Chondrocyte (in vitro differentiated cells): ENCODE data around the gene RANBP3. TPM values are rescaled to one million over a fixed set of nuclear protein-coding genes. Genes with fewer than 3 reads are reported as not detected.

Experiments
- DNase-seq: peaks from one replicate; pipeline ENCODE4 v3.0.0; 2021; ENCODE audit warnings: mixed read lengths, low spot score
- H3K27ac Mint-ChIP-seq: one replicate; pipeline ENCODE4 v1.8.0; 2021; ENCODE audit warnings: mild to moderate bottlenecking, moderate library complexity, mixed read lengths; ENCODE audit not compliant: unreplicated experiment
- H3K27me3 Mint-ChIP-seq: 2 replicates; pipeline ENCODE4 v1.8.0; 2021; ENCODE audit warnings: low read depth, mixed read lengths
- H3K36me3 Mint-ChIP-seq: 2 replicates; pipeline ENCODE4 v1.8.0; 2021; ENCODE audit warnings: low read depth, mixed read lengths
- H3K4me1 Mint-ChIP-seq: 2 replicates; pipeline ENCODE4 v1.8.0; 2021; ENCODE audit warnings: low read depth, mild to moderate bottlenecking, mixed read lengths
- H3K4me3 Mint-ChIP-seq: one replicate; pipeline ENCODE4 v1.8.0; 2021; ENCODE audit warnings: mild to moderate bottlenecking, moderate library complexity, mixed read lengths; ENCODE audit not compliant: unreplicated experiment
- H3K9me3 Mint-ChIP-seq: 2 replicates; pipeline ENCODE4 v1.8.0; 2021; ENCODE audit warnings: low read depth, mixed read lengths
- CTCF ChIP-seq: fragments of 200-600 bp; sonication (generic); IDR thresholded peaks from 2 replicates; pipeline ENCODE4 v1.5.0; 2021; ENCODE audit warnings: antibody characterized with exemption, mild to moderate bottlenecking, moderate library complexity
- total RNA-seq: library from RNA; stranded (reverse); gene quantifications from 3 replicates; pipeline ENCODE4 v1.2.1, GENCODE V29; 2021

The RANBP3 gene
- total RNA-seq, 1 donor from 2014 or later = 53.5 TPM

- DNase-seq = no peak
- TF ChIP-seq CTCF = no peak
- Mint-ChIP-seq H3K9me3 (no peaks in the 10 kb centered on the region), H3K4me3 (no peak overlapping the region), H3K36me3 (no peaks in the 10 kb centered on the region), H3K27me3 (no peaks in the 10 kb centered on the region), H3K4me1 (peaks cover 14% of the 10 kb centered on the region), H3K27ac (no peak overlapping the region)
Observed at GRCh38 chr19:5907241-5907640, 70.7 kb downstream of the RANBP3 start.

DNA sequence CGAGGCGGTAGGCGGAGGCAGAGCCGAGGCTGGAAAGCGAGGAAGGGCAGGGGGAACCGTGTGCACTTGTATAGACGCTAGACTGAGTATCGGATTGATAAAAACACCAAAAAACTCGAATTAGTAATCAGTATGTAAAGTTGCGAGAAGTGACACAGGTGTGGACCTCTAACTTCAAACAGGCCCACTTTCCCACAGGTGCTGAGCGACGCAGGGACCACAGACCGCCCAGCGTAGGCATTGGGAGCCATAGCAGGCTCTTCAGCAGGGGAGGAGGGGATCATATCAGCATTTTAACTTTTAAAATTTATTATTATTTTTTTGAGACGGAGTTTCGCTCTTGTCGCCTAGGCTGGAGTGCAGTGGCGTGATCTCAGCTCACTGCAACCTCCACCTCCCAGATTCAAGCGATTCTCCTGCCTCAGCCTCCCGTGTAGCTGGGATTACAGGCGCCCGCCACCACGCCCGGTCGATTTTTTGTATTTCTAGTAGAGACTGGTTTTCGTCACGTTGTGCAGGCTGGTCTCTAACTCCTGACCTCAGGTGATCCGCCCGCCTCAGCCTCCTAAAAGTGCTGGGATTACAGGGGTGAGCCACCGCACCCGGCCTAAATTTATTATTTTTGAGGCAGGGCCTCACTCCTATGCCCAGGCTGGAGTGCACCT lies 72.7 kb downstream of the RANBP3 start:
- no peaks in the 10 kb centered on the region for H3K36me3 Mint-ChIP-seq
- peak overlapping the region; percentile 97 for H3K4me3 Mint-ChIP-seq
- no peak for DNase-seq
- H3K4me1 Mint-ChIP-seq = peaks cover 22% of the 10 kb centered on the region
- H3K27ac Mint-ChIP-seq = no peak overlapping the region
- H3K9me3 Mint-ChIP-seq = no peaks in the 10 kb centered on the region
- TF ChIP-seq CTCF = no peak
- no peaks in the 10 kb centered on the region for H3K27me3 Mint-ChIP-seq

DNA sequence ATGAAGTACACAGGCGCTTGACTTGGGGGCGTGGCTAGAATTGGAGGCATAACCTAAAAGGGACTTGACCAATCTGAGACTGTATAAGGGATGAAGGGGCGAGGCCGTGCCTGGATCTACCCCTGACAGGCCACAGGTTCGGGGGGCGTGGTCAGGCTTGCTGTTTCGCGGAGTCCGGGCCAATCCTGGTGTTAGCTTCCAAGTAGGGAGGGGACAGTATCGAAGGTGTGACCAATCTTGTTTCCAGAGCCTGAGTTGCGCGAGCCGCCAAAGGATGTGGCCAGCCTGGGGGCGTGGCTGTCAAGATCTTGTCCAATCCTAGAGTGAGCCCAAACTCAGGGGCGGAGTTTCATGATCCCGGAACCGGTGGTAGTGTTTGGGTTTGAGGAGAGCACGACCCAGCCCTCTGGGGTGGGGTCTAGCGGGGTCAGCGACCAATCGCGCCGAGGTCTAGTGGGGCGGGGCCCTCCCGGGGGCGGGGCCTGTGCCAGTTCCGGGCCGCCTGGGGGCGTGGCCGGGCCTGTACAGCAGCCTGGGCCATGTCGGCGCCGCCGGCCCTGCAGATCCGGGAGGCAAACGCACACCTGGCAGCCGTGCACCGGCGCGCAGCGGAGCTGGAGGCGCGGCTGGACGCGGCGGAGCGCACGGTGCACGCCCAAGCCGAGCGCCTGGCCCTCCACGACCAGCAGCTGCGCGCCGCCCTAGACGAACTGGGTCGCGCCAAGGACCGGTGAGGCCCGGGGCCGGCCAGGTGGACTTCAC lies 73.4 kb downstream of the RANBP3 start, which contains the start of gene VMAC:
VMAC (plus strand) TSS at position 521 of the 762 bp plus-strand sequence; CDS start at position 540, 19 bp downstream.
- Mint-ChIP-seq H3K4me1 (peaks cover 22% of the 10 kb centered on the region), H3K36me3 (no peaks in the 10 kb centered on the region), H3K9me3 (no peaks in the 10 kb centered on the region), H3K4me3 (peak within 1 kb of the TSS; percentile 97), H3K27me3 (no peaks in the 10 kb centered on the region), H3K27ac (peak within 1 kb of the TSS; percentile 99)
- DNase-seq = peak; percentile 100
- TF ChIP-seq CTCF = no peak

- Mint-ChIP-seq H3K27me3 (no peaks in the 10 kb centered on the region), H3K36me3 (no peaks in the 10 kb centered on the region), H3K27ac (peak within 1 kb of the TSS; percentile 99), H3K4me3 (peak within 1 kb of the TSS; percentile 97), H3K9me3 (no peaks in the 10 kb centered on the region), H3K4me1 (peaks cover 22% of the 10 kb centered on the region)
- peak; percentile 100 for DNase-seq
- TF ChIP-seq CTCF = no peak
Observed at GRCh38 chr19:5903624-5904351, 74.2 kb downstream of the RANBP3 start, which contains the start of gene NDUFA11. Gene NDUFA11, minus strand, starts transcription at chr19:5903790. Its CDS starts 82 bp downstream, at chr19:5903708.

GRCh38 chr19:5903056-5903623 lies 74.8 kb downstream of the RANBP3 start:
- TF ChIP-seq CTCF = no peak
- H3K27ac Mint-ChIP-seq = peak overlapping the region; percentile 99
- no peaks in the 10 kb centered on the region for H3K36me3 Mint-ChIP-seq
- no peaks in the 10 kb centered on the region for H3K9me3 Mint-ChIP-seq
- DNase-seq = no peak
- H3K27me3 Mint-ChIP-seq = no peaks in the 10 kb centered on the region
- peak overlapping the region; percentile 97 for H3K4me3 Mint-ChIP-seq
- peaks cover 22% of the 10 kb centered on the region for H3K4me1 Mint-ChIP-seq
